HepG2 (cell line): ENCODE data around the gene XRCC2. TPM values are rescaled to one million over a fixed set of nuclear protein-coding genes. Genes with fewer than 3 reads are reported as not detected.

Experiments used
- ATAC-seq: fragments of 200-7000 bp; cut with Tn5 transposase; 3 replicates; pipeline ENCODE4 v1.9.1; 2020; ENCODE audit warnings: mild to moderate bottlenecking, moderate library complexity
- BruUV-seq: library from RNA; stranded (reverse); fragments of 400-500 nt; replicated peaks from 2 replicates; lab custom pipeline; 2021; lab: Mats Ljungman, UMichigan
- CTCF ChIA-PET: fragments of 300-600 bp; formaldehyde crosslinking; extraction: SDS; loops from one replicate; lab custom pipeline; 2021; ENCODE audit warnings: low total read pairs, inconsistent platforms, low intra/inter-chr PET ratio; lab: Yijun Ruan, JAX
- POLR2A ChIA-PET: fragments of 350-600 bp; sonication (Branson Sonifier 250); formaldehyde crosslinking; loops from one replicate; lab custom pipeline; 2020; ENCODE audit warnings: antibody characterized with exemption, inconsistent platforms; lab: Yijun Ruan, JAX
- DNase-seq: peaks from one replicate; pipeline ENCODE4 v3.0.0-alpha.2; 2015; ENCODE audit warnings: low spot score
- FAIRE-seq: peaks from 3 replicates; lab custom pipeline; 2011; peaks lifted over from hg19 to GRCh38; lab: Jason Lieb, UNC
- H2AFZ ChIP-seq: one replicate; pipeline ENCODE4 v1.6.1; 2011; ENCODE audit warnings: low read length, inconsistent platforms
- H3K27ac ChIP-seq: fragments of 300-600 bp; 3 replicates; pipeline ENCODE4 v1.8.0; 2011; ENCODE audit warnings: mixed run types, mild to moderate bottlenecking, mixed read lengths, low read length, inconsistent platforms; ENCODE audit not compliant: insufficient read depth; ENCODE audit errors: extremely low read length
- H3K27me3 ChIP-seq, 2 experiments: fragments of 200-600 bp in 1 of 2; 2 replicates in 1 of 2; 3 replicates in 1 of 2; pipeline versions ENCODE4 v1.6.0 to v1.8.0; 2011; ENCODE audit warnings: low read length in 2 of 2, mild to moderate bottlenecking in 2 of 2, moderate library complexity in 2 of 2, inconsistent platforms in 1 of 2; ENCODE audit not compliant: insufficient read depth in 2 of 2, control insufficient read depth in 1 of 2
- H3K36me3 ChIP-seq, 2 experiments: fragments of 200-600 bp in 1 of 2; replicated peaks in 1 of 2; 2 replicates in 1 of 2; 3 replicates in 1 of 2; pipeline versions ENCODE4 v1.5.1 to v1.8.0; 2011; ENCODE audit warnings: low read length in 2 of 2, inconsistent platforms in 1 of 2; ENCODE audit not compliant: insufficient read depth in 2 of 2, control insufficient read depth in 1 of 2
- H3K4me1 ChIP-seq: 2 replicates; pipeline ENCODE4 v1.5.1; 2012; ENCODE audit warnings: low read length, inconsistent platforms; ENCODE audit not compliant: insufficient read depth
- H3K4me2 ChIP-seq: 2 replicates; pipeline ENCODE4 v1.6.0; 2011; ENCODE audit warnings: low read depth, low read length, inconsistent platforms
- H3K4me3 ChIP-seq, 3 experiments: fragments of 200-600 bp in 1 of 3; sonication (generic), shearing (Covaris generic) in 1 of 3; replicated peaks in 1 of 3; 2 replicates each; pipeline ENCODE4 v1.5.1; 2011 to 2016; ENCODE audit warnings: low read length in 3 of 3, inconsistent platforms in 2 of 3, low read depth in 2 of 3, mild to moderate bottlenecking in 2 of 3, control low read depth in 1 of 3, mixed read lengths in 1 of 3; ENCODE audit not compliant: insufficient read depth in 1 of 3
- H3K79me2 ChIP-seq: one replicate; pipeline ENCODE4 v1.6.1; 2011; ENCODE audit warnings: low read length, inconsistent platforms; ENCODE audit not compliant: insufficient read depth
- H3K9ac ChIP-seq: 2 replicates; pipeline ENCODE4 v1.6.0; 2011; ENCODE audit warnings: mild to moderate bottlenecking, low read depth, low read length, inconsistent platforms; ENCODE audit not compliant: insufficient read depth
- H3K9me3 ChIP-seq: 2 replicates; pipeline ENCODE4 v1.5.1; 2012; ENCODE audit warnings: mild to moderate bottlenecking, low read length
- H4K20me1 ChIP-seq: 2 replicates; pipeline ENCODE4 v1.6.0; 2011; ENCODE audit warnings: inconsistent platforms, mild to moderate bottlenecking, low read length, moderate library complexity; ENCODE audit not compliant: insufficient read depth
- FOXK2 ChIP-seq: fragments of 450-650 bp; IDR thresholded peaks from 2 replicates; pipeline ENCODE4 v1.6.1; 2016
- ZBTB7B ChIP-seq: sonication (generic); formaldehyde crosslinking; IDR thresholded peaks from 2 replicates; pipeline ENCODE4 v1.4.0; 2020; ENCODE audit warnings: missing genetic modification reagents
- ZNF335 ChIP-seq: sonication (generic); formaldehyde crosslinking; IDR thresholded peaks from 2 replicates; pipeline ENCODE4 v1.4.0; 2020; ENCODE audit warnings: missing genetic modification reagents
- ZNF343 ChIP-seq: sonication (generic); formaldehyde crosslinking; IDR thresholded peaks from 2 replicates; pipeline ENCODE4 v1.4.0; 2020; ENCODE audit warnings: mild to moderate bottlenecking, missing genetic modification reagents
- ZNF552 ChIP-seq: sonication (generic); formaldehyde crosslinking; IDR thresholded peaks from 2 replicates; pipeline ENCODE4 v1.9.0; 2022; ENCODE audit warnings: missing genetic modification reagents, mild to moderate bottlenecking, borderline replicate concordance
- ZNF615 ChIP-seq: sonication (generic); formaldehyde crosslinking; IDR thresholded peaks from 2 replicates; pipeline ENCODE4 v1.5.0; 2020; ENCODE audit warnings: mild to moderate bottlenecking, missing genetic modification reagents, borderline replicate concordance
- WGBS: methylation state at CpG from one replicate; pipeline ENCODE4 v1.1.6; 2017; ENCODE audit warnings: low lambda C conversion rate; 5-methylcytosine and 5-hydroxymethylcytosine counted together
- in situ Hi-C: cut with HindIII; loops from 2 replicates; pipeline ENCODE4 v1.10.0; 2017; ENCODE audit warnings: low pct_unique_long_range_greater_than_20kb; ENCODE audit not compliant: extremely low pct_ligation_motif_present
- intact Hi-C: fragments of 100-400 bp; cut with micrococcal nuclease; formaldehyde crosslinking; loops from one replicate; pipeline ENCODE4 v1.10.0; 2022; ENCODE audit not compliant: unreplicated experiment
- polyA plus RNA-seq, 8 experiments: library from polyadenylated mRNA; depleted of rRNA in 3 of 8; stranded (reverse) in 7 of 8; unstranded in 1 of 8; fragments of >200 nt; fragmentation: Illumina TruSeq in 4 of 8; extraction: Trizol in 4 of 8; gene quantifications; 2 replicates each; pipeline versions ENCODE4 v1.2.1 to v1.2.3, GENCODE V29; 2011 to 2016; ENCODE audit warnings: low read depth in 4 of 8, missing spikeins in 1 of 8, mixed read lengths in 1 of 8; ENCODE audit not compliant: insufficient read depth in 1 of 8
- total RNA-seq, 5 experiments: library from RNA; depleted of rRNA; stranded (reverse); fragments of >200 nt; fragmentation: Illumina TruSeq; extraction: Trizol; gene quantifications; 2 replicates each; pipeline ENCODE4 v1.2.3, GENCODE V29; 2016; ENCODE audit warnings: low read depth in 1 of 5

Gene XRCC2
- total and polyA plus RNA-seq, 2 of the 13 experiments (the other 11 are each of a cell fraction or from before 2014, with no cell fraction given), result 3.8 to 14.5 TPM

GRCh38 chr7:152636441-152636840 lies 39.5 kb downstream of the XRCC2 start:
- ATAC-seq, result no peak
- FAIRE-seq, result no peak
- Histone ChIP-seq H3K79me2 (no peaks in the 10 kb centered on the region), H3K4me1 (peaks cover 15% of the 10 kb centered on the region), H3K27ac (no peak overlapping the region), H3K36me3 (no peaks in the 10 kb centered on the region), H4K20me1 (no peaks in the 10 kb centered on the region), H3K27me3 (no peaks in the 10 kb centered on the region; a peak in 2 of 5 replicates), H3K9me3 (no peaks in the 10 kb centered on the region), H3K4me2 (no peak overlapping the region), H3K9ac (no peak overlapping the region), H2AFZ (no peak overlapping the region), H3K4me3 (no peak overlapping the region)
- POLR2A ChIA-PET, result no interaction called here
- intact Hi-C loops (no loop called here), in situ Hi-C loops (no loop called here)
- no peak for DNase-seq
- CTCF ChIA-PET, result no interaction called here
- WGBS, result 66% methylated on average over 6 of the region's 6 CpGs
- no peak for TF ChIP-seq ZNF335
- no peak for TF ChIP-seq ZNF343 (CRISPR knock-in tag)
- TF ChIP-seq ZNF552 (CRISPR knock-in tag), result no peak
- no peak for TF ChIP-seq FOXK2
- BruUV-seq, result no TSS peak

- CTCF ChIA-PET, result no interaction called here
- no peak overlapping the region for H3K9ac ChIP-seq
- no peaks in the 10 kb centered on the region for H3K9me3 ChIP-seq
- peak overlapping the region; percentile 32 for H2AFZ ChIP-seq
- peak overlapping the region; percentile 43 for H3K4me2 ChIP-seq
- H3K36me3 ChIP-seq, result no peaks in the 10 kb centered on the region
- POLR2A ChIA-PET, result no interaction called here
- peaks cover 15% of the 10 kb centered on the region for H3K4me1 ChIP-seq
- no peak for TF ChIP-seq ZNF615
- no peak for TF ChIP-seq ZBTB7B (CRISPR knock-in tag)
- FAIRE-seq, result no peak
- no peak for DNase-seq
- intact Hi-C loops (no loop called here), in situ Hi-C loops (no loop called here)
- BruUV-seq, result no TSS peak
- WGBS, result 7% methylated on average over 6 of the region's 8 CpGs
- no peak for ATAC-seq
- no peak overlapping the region for H3K27ac ChIP-seq
- H4K20me1 ChIP-seq, result no peaks in the 10 kb centered on the region
- no peaks in the 10 kb centered on the region for H3K79me2 ChIP-seq
- H3K4me3 ChIP-seq, result peak overlapping the region in 1 of 3 experiments; percentile 46; a peak in 2 of 6 replicates
- H3K27me3 ChIP-seq, result no peaks in the 10 kb centered on the region; a peak in 1 of 5 replicates
Measured at GRCh38 chr7:152633504-152633903, 42.4 kb downstream of the XRCC2 start.
